Colon (tissue), 2 donors: ENCODE results near the gene KRTAP2-3.
"Not testable (repeated sequence)": the region's sequence is repeated elsewhere in the genome, so short reads cannot be mapped to it uniquely, and the experiment has no call there.

ENCODE experiments used
- FAIRE-seq: peaks from 2 replicates; lab custom pipeline; 2012; peaks lifted over from hg19 to GRCh38; lab: Jason Lieb, UNC
- donor health status: control.
- donor health status: control.

Gene KRTAP2-3

GRCh38 chr17:41060052-41060604 is at the start of gene KRTAP2-3:
KRTAP2-3 (minus strand) TSS chr17:41060114; CDS start chr17:41060050, 64 bp downstream.
- no peak for FAIRE-seq

GRCh38 chr17:41108728-41109386 is 48.9 kb upstream of the KRTAP2-3 start:
- FAIRE-seq = not testable (repeated sequence)

GRCh38 chr17:41107941-41108450 is 48.1 kb upstream of the KRTAP2-3 start:
- no peak for FAIRE-seq

GRCh38 chr17:41105347-41105746 is 45.4 kb upstream of the KRTAP2-3 start, which contains the start of gene KRTAP4-9:
KRTAP4-9 (plus strand) TSS chr17:41105389; CDS start chr17:41105389, 0 bp downstream.
- not testable (repeated sequence) for FAIRE-seq

GRCh38 chr17:41104386-41105038 is 44.6 kb upstream of the KRTAP2-3 start:
- peak; percentile 36 for FAIRE-seq

- no peak for FAIRE-seq
These were observed 44.0 kb upstream of the KRTAP2-3 start for GRCh38 chr17:41103896-41104295.

GRCh38 chr17:41101586-41102259 is 41.8 kb upstream of the KRTAP2-3 start, which contains the start of gene KRTAP4-16:
KRTAP4-16 (minus strand) TSS chr17:41102209; CDS start chr17:41102209, 0 bp downstream.
- FAIRE-seq = no peak

GRCh38 chr17:41099682-41100480 is 40.0 kb upstream of the KRTAP2-3 start:
- FAIRE-seq = not testable (repeated sequence)

- no peak for FAIRE-seq
These were observed 38.6 kb upstream of the KRTAP2-3 start for GRCh38 chr17:41098481-41098880.

- no peak for FAIRE-seq
These were observed 38.1 kb upstream of the KRTAP2-3 start, which contains the start of gene KRTAP4-8 for GRCh38 chr17:41098042-41098441. KRTAP4-8 (minus strand) TSS chr17:41098142; CDS start chr17:41098084, 58 bp downstream.

GRCh38 chr17:41096055-41096454 is 36.1 kb upstream of the KRTAP2-3 start:
- no peak for FAIRE-seq

- not testable (repeated sequence) for FAIRE-seq
These were observed 28.9 kb upstream of the KRTAP2-3 start for GRCh38 chr17:41088760-41089352.

GRCh38 chr17:41084100-41084856 is 24.4 kb upstream of the KRTAP2-3 start, which contains the start of gene KRTAP4-7:
KRTAP4-7 (plus strand) TSS chr17:41084150; CDS start chr17:41084207, 57 bp downstream.
- FAIRE-seq = not testable (repeated sequence)

- not testable (repeated sequence) for FAIRE-seq
These were observed 23.5 kb upstream of the KRTAP2-3 start for GRCh38 chr17:41083427-41083826.

GRCh38 chr17:41082626-41083025 is 22.7 kb upstream of the KRTAP2-3 start:
- FAIRE-seq = no peak

GRCh38 chr17:41076788-41077187 is 16.9 kb upstream of the KRTAP2-3 start:
- FAIRE-seq = no peak

GRCh38 chr17:41073676-41074075 is 13.8 kb upstream of the KRTAP2-3 start:
- FAIRE-seq = no peak

GRCh38 chr17:41071606-41072360 is 11.9 kb upstream of the KRTAP2-3 start:
- FAIRE-seq = no peak

- no peak for FAIRE-seq
These were observed 9.1 kb upstream of the KRTAP2-3 start for GRCh38 chr17:41069031-41069430.
